K562 (cell line): ENCODE measurements around the gene FAM222A. TPM values are rescaled to one million over a fixed set of nuclear protein-coding genes. Genes with fewer than 3 reads are reported as not detected.

ENCODE experiments used
- ATF2 ChIP-seq: sonication (generic); formaldehyde crosslinking; IDR thresholded peaks from 2 replicates; pipeline ENCODE4 v1.8.1; 2022; ENCODE audit warnings: missing genetic modification reagents
- BRF1 ChIP-seq: IDR thresholded peaks from 3 replicates; pipeline ENCODE4 v1.6.1; 2011; ENCODE audit warnings: borderline replicate concordance, mild to moderate bottlenecking; ENCODE audit not compliant: insufficient read length; ENCODE audit errors: extremely low read depth
- E4F1 ChIP-seq: fragments of 250-450 bp; sonication (Bioruptor Pico); IDR thresholded peaks from 2 replicates; pipeline ENCODE4 v1.5.0; 2021; ENCODE audit warnings: mild to moderate bottlenecking, borderline replicate concordance
- GTF2B ChIP-seq: IDR thresholded peaks from 2 replicates; pipeline ENCODE4 v1.6.1; 2011; ENCODE audit not compliant: insufficient read length; ENCODE audit errors: extremely low read depth
- KLF16 ChIP-seq: IDR thresholded peaks from 2 replicates; pipeline ENCODE4 v1.6.1; 2016; ENCODE audit warnings: antibody characterized with exemption
- MAFG ChIP-seq: fragments of 450-650 bp; conservative IDR thresholded peaks from 2 replicates; pipeline ENCODE4 v1.6.1; 2016; ENCODE audit warnings: missing genetic modification characterization, missing compliant biosample characterization
- NFATC3 ChIP-seq: fragments of 450-650 bp; IDR thresholded peaks from 2 replicates; pipeline ENCODE4 v1.6.1; 2017; ENCODE audit warnings: mild to moderate bottlenecking
- RUNX1 ChIP-seq: sonication (generic); IDR thresholded peaks from 2 replicates; pipeline ENCODE4 v1.6.1; 2016; ENCODE audit warnings: antibody characterized with exemption, low read depth
- SAFB ChIP-seq: fragments of 200-400 bp; formaldehyde crosslinking; IDR thresholded peaks from 2 replicates; pipeline ENCODE4 v1.6.1; 2017; ENCODE audit warnings: low read depth, low read length, borderline replicate concordance
- SIN3B ChIP-seq: fragments of 450-650 bp; IDR thresholded peaks from 2 replicates; pipeline ENCODE4 v1.6.1; 2017; ENCODE audit warnings: low read depth, mild to moderate bottlenecking, moderate library complexity
- SMC3 ChIP-seq: conservative IDR thresholded peaks from 2 replicates; pipeline ENCODE4 v1.6.1; 2011; ENCODE audit warnings: low read depth, low read length, improper control_type of control experiment; ENCODE audit not compliant: insufficient read depth
- SP1 ChIP-seq: sonication (generic); formaldehyde crosslinking; IDR thresholded peaks from 2 replicates; pipeline ENCODE4 v1.8.1; 2022; ENCODE audit warnings: mild to moderate bottlenecking, missing genetic modification reagents
- TSHZ1 ChIP-seq: fragments of 250-450 bp; sonication (Bioruptor Pico); IDR thresholded peaks from 2 replicates; pipeline ENCODE4 v1.4.0; 2020; ENCODE audit warnings: mild to moderate bottlenecking, moderate library complexity
- ZNF282 ChIP-seq: sonication (generic); formaldehyde crosslinking; IDR thresholded peaks from 2 replicates; pipeline ENCODE4 v1.8.1; 2023; ENCODE audit warnings: missing genetic modification reagents
- ZNF347 ChIP-seq: fragments of 450-650 bp; formaldehyde crosslinking; IDR thresholded peaks from 2 replicates; pipeline ENCODE4 v1.4.0; 2020; ENCODE audit warnings: low read depth, mild to moderate bottlenecking, moderate library complexity
- ZNF436 ChIP-seq: fragments of 250-450, 450-650 bp; sonication (Bioruptor Pico); formaldehyde crosslinking; IDR thresholded peaks from 2 replicates; pipeline ENCODE4 v1.7.0; 2020; ENCODE audit warnings: mild to moderate bottlenecking
- ZNF445 ChIP-seq: fragments of 250-450 bp; sonication (Bioruptor Pico); IDR thresholded peaks from 2 replicates; pipeline ENCODE4 v1.4.0; 2020; ENCODE audit warnings: low read depth, mild to moderate bottlenecking, moderate library complexity
- ZNF699 ChIP-seq: fragments of 250-450 bp; sonication (Bioruptor Pico); IDR thresholded peaks from 2 replicates; pipeline ENCODE4 v1.8.0; 2021; ENCODE audit warnings: mild to moderate bottlenecking, moderate library complexity; ENCODE audit not compliant: insufficient replicate concordance
- polyA plus RNA-seq, 8 experiments: library from polyadenylated mRNA; depleted of rRNA in 4 of 8; stranded (reverse) in 5 of 8; unstranded in 3 of 8; fragments of >200 nt; fragmentation: Nextera tagmentation in 2 of 8; fragmentation: Illumina TruSeq in 1 of 8; extraction: Ambion mirVana in 2 of 8; extraction: Trizol in 1 of 8; gene quantifications; 2 replicates each; pipeline versions ENCODE4 v1.2.1 to v1.2.3, GENCODE V29; 2011 to 2014; ENCODE audit warnings: inconsistent platforms in 1 of 8, missing spikeins in 1 of 8
- total RNA-seq, 7 experiments: library from RNA; depleted of rRNA in 6 of 7; stranded (reverse); fragments of >200 nt in 6 of 7; fragmentation: Illumina TruSeq in 2 of 7; extraction: Trizol in 2 of 7; gene quantifications; 2 replicates each; pipeline versions ENCODE4 v1.2.1 to v1.2.3, GENCODE V29; 2011 to 2021; ENCODE audit warnings: low replicate concordance in 1 of 7

Gene FAM222A
- total and polyA plus RNA-seq, 9 of the 15 experiments (the other 6 are each of a cell fraction or from before 2014, with no cell fraction given) = 0.03 to 0.36 (median 0.12) TPM; not detected in 1

- TF ChIP-seq GTF2B (no peak), ZNF436 (CRISPR knock-in tag) (no peak), E4F1 (CRISPR knock-in tag) (no peak), SP1 (no peak), SIN3B (no peak), BRF1 (no peak), ZNF347 (CRISPR knock-in tag) (no peak), SAFB (no peak), ZNF282 (CRISPR knock-in tag) (no peak), TSHZ1 (CRISPR knock-in tag) (no peak), SMC3 (no peak), ZNF445 (CRISPR knock-in tag) (no peak), ATF2 (no peak), NFATC3 (no peak), MAFG (tag) (0 out of 2 replicates have a peak, but pooled peaks have one; percentile 4), ZNF699 (CRISPR knock-in tag) (no peak), RUNX1 (no peak), KLF16 (no peak)
- TF ChIP-seq, all 486 proteins: peak for 26
Observed at GRCh38 chr12:109736552-109737108, 23.0 kb downstream of the FAM222A start (continued).
